OCI-LY1 (cell line): ENCODE results near the gene HOTAIR.

Experiments
- H2AFZ ChIP-seq: fragments of 200-600 bp; sonication (generic), shearing (Covaris generic); 2 replicates; pipeline ENCODE4 v1.6.0; 2014; ENCODE audit warnings: antibody characterized with exemption, mild to moderate bottlenecking, low read length
- H3F3A ChIP-seq: fragments of 200-600 bp; sonication (generic), shearing (Covaris generic); 2 replicates; pipeline ENCODE4 v1.6.0; 2014; ENCODE audit warnings: mild to moderate bottlenecking, antibody characterized with exemption, low read length, moderate library complexity; ENCODE audit not compliant: insufficient read depth
- H3K27ac ChIP-seq: fragments of 200-600 bp; sonication (generic); 2 replicates; pipeline ENCODE4 v1.5.1; 2014; ENCODE audit warnings: low read length, mixed run types, mild to moderate bottlenecking, low read depth; ENCODE audit not compliant: poor library complexity, severe bottlenecking
- H3K27me3 ChIP-seq: fragments of 200-600 bp; sonication (generic); 2 replicates; pipeline ENCODE4 v1.6.0; 2014; ENCODE audit warnings: antibody characterized with exemption, mild to moderate bottlenecking, low read length, moderate library complexity; ENCODE audit not compliant: insufficient read depth
- H3K36me3 ChIP-seq: fragments of 200-600 bp; sonication (generic); 2 replicates; pipeline ENCODE4 v1.6.1; 2014; ENCODE audit warnings: mild to moderate bottlenecking, antibody characterized with exemption, low read length, moderate library complexity, mixed read lengths; ENCODE audit not compliant: insufficient read depth
- H3K4me1 ChIP-seq: fragments of 200-600 bp; sonication (generic); 2 replicates; pipeline ENCODE4 v1.5.1; 2014; ENCODE audit warnings: mild to moderate bottlenecking, low read length, moderate library complexity; ENCODE audit not compliant: insufficient read depth, severe bottlenecking
- H3K4me2 ChIP-seq: fragments of 200-600 bp; sonication (generic), shearing (Covaris generic); 2 replicates; pipeline ENCODE4 v1.6.1; 2014; ENCODE audit warnings: low read length
- H3K4me3 ChIP-seq: fragments of 200-600 bp; sonication (generic); 2 replicates; pipeline ENCODE4 v1.5.1; 2014; ENCODE audit warnings: low read length, low read depth, mild to moderate bottlenecking, mixed read lengths; ENCODE audit not compliant: poor library complexity, severe bottlenecking
- H3K79me2 ChIP-seq: fragments of 200-600 bp; shearing (Covaris generic); 2 replicates; pipeline ENCODE4 v1.6.1; 2016; ENCODE audit warnings: mixed run types, low read length, mixed read lengths; ENCODE audit not compliant: insufficient read depth
- H3K9ac ChIP-seq: fragments of 200-600 bp; sonication (generic), shearing (Covaris generic); 2 replicates; pipeline ENCODE4 v1.6.1; 2014; ENCODE audit warnings: mild to moderate bottlenecking, low read length, mixed read lengths
- H3K9me2 ChIP-seq: fragments of 200-600 bp; sonication (generic), shearing (Covaris generic); 2 replicates; pipeline ENCODE4 v1.6.1; 2014; ENCODE audit warnings: low read depth, mild to moderate bottlenecking, low read length, mixed read lengths
- H3K9me3 ChIP-seq: fragments of 200-600 bp; shearing (Covaris generic); 2 replicates; pipeline ENCODE4 v1.6.1; 2014; ENCODE audit warnings: low read length, mixed read lengths
- H4K20me1 ChIP-seq: fragments of 200-600 bp; sonication (generic), shearing (Covaris generic); 2 replicates; pipeline ENCODE4 v1.6.0; 2016; ENCODE audit warnings: mild to moderate bottlenecking, low read length; ENCODE audit not compliant: insufficient read depth
- EZH2 ChIP-seq: fragments of 200-600 bp; sonication (generic), shearing (Covaris generic); IDR thresholded peaks from 2 replicates; pipeline ENCODE4 v1.8.0; 2017; ENCODE audit warnings: borderline replicate concordance, mixed run types, mild to moderate bottlenecking, antibody characterized with exemption, low read length, moderate library complexity, mixed read lengths
- TF ChIP-seq, protein P1 (sequence below): fragments of 200-600 bp; sonication (generic), shearing (Covaris generic); IDR thresholded peaks from 2 replicates; pipeline ENCODE4 v1.5.1; 2017; ENCODE audit warnings: mild to moderate bottlenecking, antibody characterized with exemption, low read length, moderate library complexity, mixed read lengths

The HOTAIR gene

DNA sequence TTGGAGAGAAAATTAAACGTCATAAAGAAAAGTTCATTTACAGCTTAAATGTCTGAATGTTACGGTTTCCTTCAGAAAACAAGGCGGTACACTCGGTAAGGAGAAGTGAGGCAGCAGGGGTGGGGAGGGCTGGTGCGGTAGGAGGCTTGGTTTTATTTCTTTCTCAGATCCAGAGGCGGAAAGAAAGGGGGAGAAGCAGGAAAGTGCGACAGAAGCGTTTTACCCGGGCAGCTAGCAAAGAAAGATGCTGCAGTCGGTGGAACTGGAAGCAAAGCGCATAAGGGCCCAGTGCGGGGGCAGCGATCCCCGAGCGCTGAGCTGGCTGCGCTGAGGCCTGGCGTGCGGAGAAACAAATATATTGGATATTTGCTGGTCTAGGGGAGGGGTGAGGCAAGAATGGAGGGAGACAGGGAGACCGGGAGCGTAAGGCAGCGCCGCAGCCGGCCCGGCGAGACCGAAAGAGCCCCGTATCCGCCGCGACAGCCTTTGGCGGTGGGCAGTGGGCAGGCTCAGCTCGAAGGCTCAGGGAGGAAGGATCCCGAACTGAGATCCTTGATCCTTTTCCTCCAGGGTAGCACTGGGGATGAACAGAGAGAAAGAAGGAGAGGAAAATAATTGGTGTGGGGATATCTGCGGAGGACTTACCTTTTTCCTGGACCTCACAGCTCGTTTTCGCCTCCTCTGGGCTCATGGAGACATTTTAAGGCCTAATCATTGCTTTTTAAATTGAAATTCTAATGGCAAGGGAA lies 8.2 kb downstream of the HOTAIR start:
- H3K4me1 ChIP-seq, result no peaks in the 10 kb centered on the region
- no peaks in the 10 kb centered on the region for H3K9me2 ChIP-seq
- H3K4me2 ChIP-seq, result no peak overlapping the region
- peaks cover 7% of the 10 kb centered on the region; the same call in 1 of the 2 replicates for H3K27me3 ChIP-seq
- TF ChIP-seq EZH2, result no peak
- TF ChIP-seq, protein P1, sequence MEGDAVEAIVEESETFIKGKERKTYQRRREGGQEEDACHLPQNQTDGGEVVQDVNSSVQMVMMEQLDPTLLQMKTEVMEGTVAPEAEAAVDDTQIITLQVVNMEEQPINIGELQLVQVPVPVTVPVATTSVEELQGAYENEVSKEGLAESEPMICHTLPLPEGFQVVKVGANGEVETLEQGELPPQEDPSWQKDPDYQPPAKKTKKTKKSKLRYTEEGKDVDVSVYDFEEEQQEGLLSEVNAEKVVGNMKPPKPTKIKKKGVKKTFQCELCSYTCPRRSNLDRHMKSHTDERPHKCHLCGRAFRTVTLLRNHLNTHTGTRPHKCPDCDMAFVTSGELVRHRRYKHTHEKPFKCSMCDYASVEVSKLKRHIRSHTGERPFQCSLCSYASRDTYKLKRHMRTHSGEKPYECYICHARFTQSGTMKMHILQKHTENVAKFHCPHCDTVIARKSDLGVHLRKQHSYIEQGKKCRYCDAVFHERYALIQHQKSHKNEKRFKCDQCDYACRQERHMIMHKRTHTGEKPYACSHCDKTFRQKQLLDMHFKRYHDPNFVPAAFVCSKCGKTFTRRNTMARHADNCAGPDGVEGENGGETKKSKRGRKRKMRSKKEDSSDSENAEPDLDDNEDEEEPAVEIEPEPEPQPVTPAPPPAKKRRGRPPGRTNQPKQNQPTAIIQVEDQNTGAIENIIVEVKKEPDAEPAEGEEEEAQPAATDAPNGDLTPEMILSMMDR, result no peak
- H3F3A ChIP-seq, result no peaks in the 10 kb centered on the region
- H3K36me3 ChIP-seq, result no peaks in the 10 kb centered on the region
- H4K20me1 ChIP-seq, result no peaks in the 10 kb centered on the region
- H2AFZ ChIP-seq, result no peak overlapping the region
- no peak overlapping the region for H3K9ac ChIP-seq
- H3K9me3 ChIP-seq, result no peaks in the 10 kb centered on the region
- H3K27ac ChIP-seq, result no peak overlapping the region
- no peaks in the 10 kb centered on the region for H3K79me2 ChIP-seq
- no peak overlapping the region for H3K4me3 ChIP-seq

- Histone ChIP-seq H3K4me3 (no peak overlapping the region), H3K27ac (no peak overlapping the region), H3K9me3 (no peaks in the 10 kb centered on the region), H3F3A (no peaks in the 10 kb centered on the region), H3K79me2 (no peaks in the 10 kb centered on the region), H4K20me1 (no peaks in the 10 kb centered on the region), H3K4me1 (no peaks in the 10 kb centered on the region), H3K9ac (no peak overlapping the region), H3K27me3 (peaks cover 7% of the 10 kb centered on the region; the same call in 1 of the 2 replicates), H3K36me3 (no peaks in the 10 kb centered on the region), H3K4me2 (no peak overlapping the region), H3K9me2 (no peaks in the 10 kb centered on the region), H2AFZ (no peak overlapping the region)
- TF ChIP-seq, protein P1, result no peak
Measured at GRCh38 chr12:53966085-53966384, 8.7 kb downstream of the HOTAIR start.

GRCh38 chr12:53965281-53966084 lies 9.3 kb downstream of the HOTAIR start:
- H3K4me1 ChIP-seq, result no peaks in the 10 kb centered on the region
- no peak overlapping the region for H2AFZ ChIP-seq
- TF ChIP-seq, protein P1, result no peak
- TF ChIP-seq EZH2, result no peak
- H3K4me3 ChIP-seq, result no peak overlapping the region
- no peaks in the 10 kb centered on the region for H3K79me2 ChIP-seq
- no peaks in the 10 kb centered on the region for H3K9me2 ChIP-seq
- H3K27ac ChIP-seq, result no peak overlapping the region
- no peaks in the 10 kb centered on the region for H3K36me3 ChIP-seq
- H3K9me3 ChIP-seq, result no peaks in the 10 kb centered on the region
- no peak overlapping the region for H3K4me2 ChIP-seq
- no peaks in the 10 kb centered on the region for H4K20me1 ChIP-seq
- no peaks in the 10 kb centered on the region for H3F3A ChIP-seq
- peaks cover 7% of the 10 kb centered on the region; the same call in 1 of the 2 replicates for H3K27me3 ChIP-seq
- no peak overlapping the region for H3K9ac ChIP-seq
